CD14-positive monocyte (primary cell): ENCODE results near the gene KRTAP10-8. TPM values are rescaled to one million over a fixed set of nuclear protein-coding genes. Genes with fewer than 3 reads are reported as not detected.

Source experiments
- DNase-seq, 3 donors: peaks; one replicate each; pipeline ENCODE4 v3.0.0-alpha.2; 2011 to 2022
- H2AFZ ChIP-seq: 2 replicates; pipeline ENCODE4 v1.6.0; 2012; ENCODE audit warnings: mild to moderate bottlenecking, low read depth, low read length, inconsistent platforms; ENCODE audit not compliant: insufficient read depth, poor library complexity, severe bottlenecking
- H3K27ac ChIP-seq, 2 donors: 1 replicate in 1 of 2; 2 replicates in 1 of 2; pipeline ENCODE4 v1.5.1; 2012 to 2013; ENCODE audit warnings: low read length in 2 of 2, control low read depth in 1 of 2, inconsistent platforms in 1 of 2, low read depth in 1 of 2, mild to moderate bottlenecking in 1 of 2
- H3K27me3 ChIP-seq, 2 donors: one replicate each; pipeline versions ENCODE4 v1.6.0 to v1.6.1; 2011 to 2013; ENCODE audit warnings: low read length in 2 of 2; ENCODE audit not compliant: control insufficient read depth in 2 of 2, insufficient read depth in 2 of 2
- H3K36me3 ChIP-seq, 2 donors: replicated peaks in 1 of 2; 1 replicate in 1 of 2; 2 replicates in 1 of 2; pipeline versions ENCODE4 v1.5.1 to v1.6.1; 2012 to 2013; ENCODE audit warnings: low read length in 2 of 2, control low read depth in 1 of 2, inconsistent platforms in 1 of 2, mild to moderate bottlenecking in 1 of 2; ENCODE audit not compliant: insufficient read depth in 2 of 2, control insufficient read depth in 1 of 2
- H3K4me1 ChIP-seq, 2 donors: 1 replicate in 1 of 2; 2 replicates in 1 of 2; pipeline versions ENCODE4 v1.5.1 to v1.6.1; 2012 to 2013; ENCODE audit warnings: low read length in 2 of 2, control low read depth in 1 of 2, inconsistent platforms in 1 of 2, mild to moderate bottlenecking in 1 of 2, moderate library complexity in 1 of 2; ENCODE audit not compliant: insufficient read depth in 2 of 2, control insufficient read depth in 1 of 2
- H3K4me2 ChIP-seq: replicated peaks from 2 replicates; pipeline ENCODE3; 2012; ENCODE audit warnings: low read length, moderate library complexity, mild to moderate bottlenecking; ENCODE audit not compliant: poor library complexity, severe bottlenecking; ENCODE audit errors: extremely low read depth
- H3K4me3 ChIP-seq, 3 experiments: fragments of 200-600 bp in 1 of 3; sonication (generic) in 1 of 3; replicated peaks in 1 of 3; 1 replicate in 2 of 3; 2 replicates in 1 of 3; pipeline ENCODE4 v1.5.1; 2011 to 2013; ENCODE audit warnings: low read length in 3 of 3, mild to moderate bottlenecking in 3 of 3, control low read depth in 2 of 3, low read depth in 2 of 3, inconsistent platforms in 1 of 3, moderate library complexity in 1 of 3
- H3K79me2 ChIP-seq: 2 replicates; pipeline ENCODE4 v1.6.0; 2012; ENCODE audit warnings: mild to moderate bottlenecking, control low read depth, inconsistent platforms, low read length, moderate library complexity; ENCODE audit not compliant: insufficient read depth
- H3K9ac ChIP-seq: 2 replicates; pipeline ENCODE4 v1.6.0; 2017; ENCODE audit warnings: low read length, mild to moderate bottlenecking; ENCODE audit not compliant: insufficient read depth, poor library complexity, severe bottlenecking
- H3K9me3 ChIP-seq, 2 donors: replicated peaks in 1 of 2; 1 replicate in 1 of 2; 2 replicates in 1 of 2; pipeline versions ENCODE4 v1.5.1 to v1.6.1; 2012 to 2013; ENCODE audit warnings: low read length in 2 of 2, control low read depth in 1 of 2; ENCODE audit not compliant: control insufficient read depth in 1 of 2, insufficient read depth in 1 of 2
- H4K20me1 ChIP-seq: 2 replicates; pipeline ENCODE4 v1.6.0; 2012; ENCODE audit warnings: mild to moderate bottlenecking, low read length, control low read depth, moderate library complexity; ENCODE audit not compliant: insufficient read depth
- H3K27ac Mint-ChIP-seq, 7 donors: one replicate each; pipeline ENCODE4 v1.8.0; 2020; ENCODE audit warnings: mild to moderate bottlenecking in 7 of 7, mixed read lengths in 7 of 7, moderate library complexity in 6 of 7, inconsistent platforms in 2 of 7
- H3K27me3 Mint-ChIP-seq, 3 donors: one replicate each; pipeline ENCODE4 v1.8.0; 2021 to 2022; ENCODE audit warnings: low read depth in 3 of 3, mild to moderate bottlenecking in 3 of 3, mixed read lengths in 3 of 3, moderate library complexity in 3 of 3, inconsistent platforms in 1 of 3
- H3K36me3 Mint-ChIP-seq, 2 donors: one replicate each; pipeline ENCODE4 v1.8.0; 2020; ENCODE audit warnings: mixed read lengths in 2 of 2, inconsistent platforms in 1 of 2, mild to moderate bottlenecking in 1 of 2
- H3K4me1 Mint-ChIP-seq: one replicate; pipeline ENCODE4 v1.8.0; 2020; ENCODE audit warnings: mild to moderate bottlenecking, mixed read lengths
- H3K4me3 Mint-ChIP-seq, 2 donors: one replicate each; pipeline ENCODE4 v1.8.0; 2020; ENCODE audit warnings: mild to moderate bottlenecking in 2 of 2, mixed read lengths in 2 of 2, moderate library complexity in 1 of 2
- H3K9me3 Mint-ChIP-seq, 7 donors: one replicate each; pipeline ENCODE4 v1.8.0; 2020 to 2022; ENCODE audit warnings: mixed read lengths in 7 of 7, mild to moderate bottlenecking in 6 of 7, moderate library complexity in 6 of 7, inconsistent platforms in 2 of 7
- CTCF ChIP-seq: fragments of 200-600 bp; IDR thresholded peaks from one replicate; pipeline ENCODE4 v1.8.0; 2022; ENCODE audit warnings: antibody characterized with exemption, mild to moderate bottlenecking
- WGBS: methylation state at CpG from one replicate; pipeline ENCODE4 v1.1.5; 2013; ENCODE audit warnings: missing lambda C conversion rate; ENCODE audit not compliant: insufficient coverage; 5-methylcytosine and 5-hydroxymethylcytosine counted together
- intact Hi-C, 2 donors: fragments of 100-400 bp; cut with micrococcal nuclease; formaldehyde crosslinking; loops; one replicate each; pipeline versions ENCODE4 v1.15.0 to v1.15.1; 2023
- polyA plus RNA-seq, 3 donors: library from polyadenylated mRNA; depleted of rRNA in 1 of 3; unstranded in 2 of 3; stranded (reverse) in 1 of 3; fragments of 300-500 nt in 2 of 3; fragments of >200 nt in 1 of 3; fragmentation: Illumina TruSeq in 2 of 3; gene quantifications; 1 replicate in 2 of 3; 2 replicates in 1 of 3; pipeline ENCODE4 v1.2.3, GENCODE V29; 2012 to 2021

The KRTAP10-8 gene
- polyA plus RNA-seq, 3 donors: not detected

GRCh38 chr21:44650973-44651675 is 39.2 kb downstream of the KRTAP10-8 start:
- no peak for TF ChIP-seq CTCF
- intact Hi-C loops: no loop called here
- no peaks in the 10 kb centered on the region for H3K27me3 ChIP-seq
- H3K4me1 ChIP-seq: no peaks in the 10 kb centered on the region
- peaks cover 0 to 24% of the 10 kb centered on the region in 2 donors for H3K9me3 ChIP-seq
- no peaks in the 10 kb centered on the region for H3K79me2 ChIP-seq
- H4K20me1 ChIP-seq: no peaks in the 10 kb centered on the region
- no peak overlapping the region for H3K9ac ChIP-seq
- Mint-ChIP-seq H3K36me3 (no peaks in the 10 kb centered on the region), H3K9me3 (peaks cover 10 to 33% (median 22%) of the 10 kb centered on the region in 7 donors), H3K4me1 (no peaks in the 10 kb centered on the region), H3K27me3 (peaks cover 2 to 14% (median 6%) of the 10 kb centered on the region in 3 donors), H3K27ac (no peak overlapping the region), H3K4me3 (no peak overlapping the region)
- DNase-seq: no peak
- H3K4me3 ChIP-seq: no peak overlapping the region
- H3K36me3 ChIP-seq: no peaks in the 10 kb centered on the region
- H3K27ac ChIP-seq: no peak overlapping the region
- H2AFZ ChIP-seq: no peak overlapping the region
- 83% methylated on average over 10 of the region's 12 CpGs for WGBS
- H3K4me2 ChIP-seq: no peak overlapping the region

DNA sequence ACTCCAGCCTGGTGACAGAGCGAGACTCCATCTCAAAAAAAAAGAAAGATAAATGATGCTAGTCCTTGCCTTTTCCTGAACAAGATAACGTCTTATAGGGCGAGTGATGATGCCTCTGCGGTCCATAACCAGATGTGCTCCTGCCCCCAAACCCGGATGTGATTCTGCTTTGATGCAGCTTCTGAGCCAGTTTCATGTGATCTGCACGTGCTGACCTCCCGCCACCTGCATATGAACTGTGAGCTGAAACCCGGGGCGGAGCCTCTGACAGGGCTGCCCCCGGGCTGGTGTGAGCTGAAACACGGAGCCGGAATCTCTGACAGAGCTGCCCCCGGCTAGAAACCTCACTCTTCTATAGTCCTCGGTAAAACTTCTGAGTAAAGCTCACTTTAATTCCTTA is 41.2 kb downstream of the KRTAP10-8 start:
- H3K36me3 ChIP-seq: no peaks in the 10 kb centered on the region
- Mint-ChIP-seq H3K4me3 (no peak overlapping the region), H3K9me3 (peaks cover 23 to 46% (median 39%) of the 10 kb centered on the region in 7 donors), H3K36me3 (no peaks in the 10 kb centered on the region), H3K4me1 (no peaks in the 10 kb centered on the region), H3K27me3 (peaks cover 2 to 10% (median 8%) of the 10 kb centered on the region in 3 donors), H3K27ac (peak overlapping the region in 1 of 7 donors; percentile 69)
- H3K4me3 ChIP-seq: no peak overlapping the region
- intact Hi-C loops: no loop called here
- H3K79me2 ChIP-seq: no peaks in the 10 kb centered on the region
- H3K9me3 ChIP-seq: peaks cover 14 to 38% of the 10 kb centered on the region in 2 donors
- no peak overlapping the region for H2AFZ ChIP-seq
- DNase-seq: no peak
- no peaks in the 10 kb centered on the region for H4K20me1 ChIP-seq
- H3K9ac ChIP-seq: no peak overlapping the region
- no peaks in the 10 kb centered on the region for H3K27me3 ChIP-seq
- H3K27ac ChIP-seq: no peak overlapping the region
- 81% methylated on average over 12 of the region's 14 CpGs for WGBS
- H3K4me2 ChIP-seq: no peak overlapping the region
- TF ChIP-seq CTCF: no peak
- no peaks in the 10 kb centered on the region for H3K4me1 ChIP-seq
